A673 (cell line): ENCODE results near the gene KLKB1.

Experiments used
- EZH2 ChIP-seq: fragments of 200-600 bp; sonication (generic); IDR thresholded peaks from 2 replicates; pipeline ENCODE4 v1.6.1; 2017; ENCODE audit warnings: borderline replicate concordance, low read depth, mild to moderate bottlenecking, mixed read lengths, antibody characterized with exemption, low read length; ENCODE audit not compliant: poor library complexity, severe bottlenecking
- TF ChIP-seq, protein P1 (sequence below): fragments of 300-800, 200-600 bp; sonication (generic); conservative IDR thresholded peaks from 2 replicates; pipeline ENCODE4 v1.5.1; 2017; ENCODE audit warnings: low read depth, mild to moderate bottlenecking, antibody characterized with exemption, low read length, moderate library complexity, mixed read lengths

DNA sequence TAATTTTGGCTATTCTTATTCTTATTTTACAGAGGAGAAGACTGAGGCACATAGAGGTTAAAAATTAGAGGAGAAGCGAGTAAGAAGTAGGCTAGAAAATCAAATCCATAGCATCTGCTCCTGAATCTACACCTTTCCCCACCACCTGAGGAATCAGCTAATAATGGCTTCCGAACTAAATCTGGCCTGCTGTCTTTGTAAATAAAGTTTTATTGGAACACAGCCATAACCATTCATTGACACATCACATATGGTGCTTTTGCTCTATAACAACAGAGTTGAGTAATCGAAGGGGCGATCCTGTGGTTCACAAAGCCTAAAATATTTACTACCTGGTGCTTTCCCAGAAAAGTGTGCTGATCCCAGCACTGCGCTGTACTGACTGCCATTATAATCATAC is 76.9 kb downstream of the KLKB1 start:
- TF ChIP-seq, protein P1, sequence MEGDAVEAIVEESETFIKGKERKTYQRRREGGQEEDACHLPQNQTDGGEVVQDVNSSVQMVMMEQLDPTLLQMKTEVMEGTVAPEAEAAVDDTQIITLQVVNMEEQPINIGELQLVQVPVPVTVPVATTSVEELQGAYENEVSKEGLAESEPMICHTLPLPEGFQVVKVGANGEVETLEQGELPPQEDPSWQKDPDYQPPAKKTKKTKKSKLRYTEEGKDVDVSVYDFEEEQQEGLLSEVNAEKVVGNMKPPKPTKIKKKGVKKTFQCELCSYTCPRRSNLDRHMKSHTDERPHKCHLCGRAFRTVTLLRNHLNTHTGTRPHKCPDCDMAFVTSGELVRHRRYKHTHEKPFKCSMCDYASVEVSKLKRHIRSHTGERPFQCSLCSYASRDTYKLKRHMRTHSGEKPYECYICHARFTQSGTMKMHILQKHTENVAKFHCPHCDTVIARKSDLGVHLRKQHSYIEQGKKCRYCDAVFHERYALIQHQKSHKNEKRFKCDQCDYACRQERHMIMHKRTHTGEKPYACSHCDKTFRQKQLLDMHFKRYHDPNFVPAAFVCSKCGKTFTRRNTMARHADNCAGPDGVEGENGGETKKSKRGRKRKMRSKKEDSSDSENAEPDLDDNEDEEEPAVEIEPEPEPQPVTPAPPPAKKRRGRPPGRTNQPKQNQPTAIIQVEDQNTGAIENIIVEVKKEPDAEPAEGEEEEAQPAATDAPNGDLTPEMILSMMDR: no peak
- TF ChIP-seq EZH2: no peak
